Measurements from ENCODE around the gene SLC2A9.

The SLC2A9 gene

GRCh38 chr4:9962611-9963314, 58.5 kb downstream of the SLC2A9 start:
- DNase-seq (ENCODE audit: low spot score) = no peak

- no peak for DNase-seq (ENCODE audit: low spot score)
Measured at GRCh38 chr4:9954468-9954867, 66.8 kb downstream of the SLC2A9 start.

GRCh38 chr4:9953089-9953488, 68.2 kb downstream of the SLC2A9 start:
- DNase-seq (ENCODE audit: low spot score) = no peak

GRCh38 chr4:9952415-9952950, 68.8 kb downstream of the SLC2A9 start:
- no peak for DNase-seq (ENCODE audit: low spot score)

- DNase-seq (ENCODE audit: low spot score) = no peak
Measured at GRCh38 chr4:9949573-9949972, 71.7 kb downstream of the SLC2A9 start.

GRCh38 chr4:9947168-9948062, 73.9 kb downstream of the SLC2A9 start:
- no peak for DNase-seq (ENCODE audit: low spot score)

- DNase-seq (ENCODE audit: low spot score) = no peak
Measured at GRCh38 chr4:9946170-9946569, 75.1 kb downstream of the SLC2A9 start.

DNA sequence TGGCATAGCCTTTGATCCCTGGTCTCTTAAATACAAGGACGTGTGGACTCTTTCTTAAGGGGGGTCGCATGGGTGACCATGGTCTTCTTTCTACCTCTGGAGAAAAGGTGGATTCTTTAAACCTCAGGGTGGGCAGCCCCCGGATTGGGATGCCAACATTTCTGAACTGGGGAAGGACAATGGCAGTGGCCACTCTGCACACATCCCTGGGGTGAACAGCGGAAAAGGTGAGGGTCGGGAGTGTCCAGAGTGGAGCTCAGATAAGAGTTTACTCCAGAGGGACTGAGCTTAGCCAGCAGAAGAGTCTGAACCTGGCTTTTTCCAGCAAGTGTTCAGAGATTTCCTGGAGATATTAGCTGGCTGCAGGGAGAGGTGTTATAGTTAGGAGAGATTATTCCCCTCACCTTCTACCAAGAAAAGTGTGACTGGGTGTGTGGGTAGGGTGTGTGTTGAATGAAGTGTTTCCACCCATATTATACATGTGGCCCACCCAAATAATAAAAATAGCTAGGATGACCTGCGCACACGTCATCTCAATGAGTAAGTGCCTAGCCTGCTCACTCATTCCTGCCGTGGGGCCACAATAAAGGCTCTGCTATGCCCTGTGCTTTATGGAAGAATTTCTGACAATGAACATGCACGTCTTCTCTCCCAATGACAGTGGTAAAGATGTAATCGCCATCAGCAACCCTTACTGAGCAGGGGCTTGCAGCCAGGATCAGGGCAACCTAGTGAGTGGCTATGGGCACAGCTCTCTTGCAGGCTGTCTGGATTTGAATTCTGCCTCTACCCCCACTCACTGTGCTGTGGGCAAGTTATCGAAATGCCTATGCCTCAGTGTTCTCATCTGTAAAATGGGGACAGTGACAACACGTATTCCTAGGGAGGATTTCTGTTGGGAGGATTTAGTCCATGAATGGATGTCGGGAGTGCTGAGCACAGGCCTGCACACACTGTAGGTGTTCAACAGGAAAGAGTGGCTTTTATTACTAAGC, 76.6 kb downstream of the SLC2A9 start:
- DNase-seq (ENCODE audit: low spot score) = no peak

- no peak for DNase-seq (ENCODE audit: low spot score)
Measured at GRCh38 chr4:9943761-9944160, 77.5 kb downstream of the SLC2A9 start.

GRCh38 chr4:9942921-9943600, 78.2 kb downstream of the SLC2A9 start:
- no peak for DNase-seq (ENCODE audit: low spot score)

GRCh38 chr4:9942139-9942538, 79.2 kb downstream of the SLC2A9 start:
- no peak for DNase-seq (ENCODE audit: low spot score)

DNA sequence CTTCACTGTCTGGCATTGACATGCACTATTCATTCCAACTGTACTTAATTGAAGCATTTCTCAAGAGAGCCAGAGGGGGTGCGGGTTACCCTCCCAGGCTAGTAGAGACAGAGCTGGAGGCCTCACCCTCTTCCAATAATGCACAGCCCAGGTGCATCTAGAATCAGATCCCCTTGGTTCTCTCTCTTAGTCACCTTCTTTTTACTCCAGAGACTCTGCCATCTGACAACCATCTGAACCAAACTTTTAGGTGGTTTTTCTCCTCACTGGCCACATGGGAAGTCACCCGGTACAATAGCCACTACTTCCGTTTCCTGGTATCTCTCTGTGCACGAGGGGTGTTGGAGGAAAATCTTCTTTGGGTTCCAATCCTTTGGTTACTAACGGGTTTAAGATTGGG, 81.3 kb downstream of the SLC2A9 start:
- no peak for DNase-seq (ENCODE audit: low spot score)

- no peak for DNase-seq (ENCODE audit: low spot score)
Measured at GRCh38 chr4:9938933-9939332, 82.4 kb downstream of the SLC2A9 start.

DNA sequence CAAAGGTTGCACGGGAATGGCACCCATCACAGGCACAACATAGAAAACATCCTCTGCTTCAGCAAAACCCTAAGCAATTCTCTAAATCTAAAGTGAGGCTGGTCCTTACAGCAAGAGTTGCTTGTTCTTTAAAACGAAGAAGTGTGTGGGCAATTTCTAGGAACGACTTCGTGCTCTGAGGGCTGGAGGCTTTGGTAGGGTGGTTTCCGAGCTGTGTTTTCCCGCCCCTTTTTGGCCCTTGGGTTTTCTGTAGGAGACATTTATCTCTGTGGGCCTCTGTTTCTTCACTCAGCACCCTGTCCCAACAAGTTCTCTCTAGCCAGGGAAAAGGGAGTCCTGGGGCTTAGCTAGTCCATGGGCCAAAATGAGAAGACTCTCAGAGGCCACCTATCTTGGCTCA, 84.2 kb downstream of the SLC2A9 start:
- no peak for DNase-seq (ENCODE audit: low spot score)

DNA sequence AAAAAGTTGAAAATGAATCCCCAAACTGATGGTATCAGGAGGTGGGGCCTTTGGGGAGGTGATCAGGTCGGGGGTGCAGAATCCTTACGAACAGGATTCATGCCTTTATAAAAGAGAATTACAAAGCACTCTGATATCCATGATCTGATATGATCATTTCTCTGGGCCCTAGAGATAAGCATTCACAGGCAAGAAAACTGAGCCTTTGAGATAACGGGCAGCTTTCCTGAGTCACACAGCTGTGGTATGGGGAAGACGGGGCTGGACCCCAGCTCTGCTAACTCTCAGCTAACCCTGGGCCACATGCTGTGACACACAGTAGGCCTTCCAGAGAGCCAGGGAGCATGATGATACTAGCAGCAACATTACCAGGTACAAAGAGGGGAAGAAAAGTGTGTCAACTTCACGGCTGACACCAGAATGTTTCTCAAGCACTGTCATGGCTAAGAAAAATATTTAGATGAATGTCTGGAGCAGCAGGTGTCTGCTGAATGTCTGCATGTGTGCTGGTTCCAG, 85.1 kb downstream of the SLC2A9 start:
- no peak for DNase-seq (ENCODE audit: low spot score)

- DNase-seq (ENCODE audit: low spot score) = no peak
Measured at GRCh38 chr4:9933956-9934355, 87.3 kb downstream of the SLC2A9 start.

GRCh38 chr4:9933184-9933583, 88.1 kb downstream of the SLC2A9 start:
- no peak for DNase-seq (ENCODE audit: low spot score)

DNA sequence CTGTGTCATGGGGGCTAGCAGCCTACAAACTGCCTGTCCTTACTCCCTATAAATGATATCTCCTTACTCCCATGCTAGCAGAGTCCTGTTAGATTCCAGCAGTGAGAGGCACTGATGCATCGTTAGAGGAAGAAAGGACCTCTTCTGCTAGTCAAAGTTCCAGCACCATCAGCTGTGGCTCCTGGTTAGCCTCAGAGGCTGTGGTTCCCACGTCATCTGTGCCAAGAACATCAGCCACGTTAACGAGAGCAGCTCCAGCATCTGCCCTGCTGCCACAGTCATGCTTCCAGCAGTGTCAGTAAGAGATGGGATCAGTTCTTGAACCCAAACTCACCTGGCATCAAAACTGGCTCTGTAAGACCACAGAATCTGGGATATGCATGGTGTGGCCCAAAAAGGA, 88.5 kb downstream of the SLC2A9 start:
- no peak for DNase-seq (ENCODE audit: low spot score)

- DNase-seq (ENCODE audit: low spot score) = no peak
Measured at GRCh38 chr4:9931146-9931545, 90.2 kb downstream of the SLC2A9 start.

- DNase-seq (ENCODE audit: low spot score) = no peak
Measured at GRCh38 chr4:9929111-9929510, 92.2 kb downstream of the SLC2A9 start.

DNA sequence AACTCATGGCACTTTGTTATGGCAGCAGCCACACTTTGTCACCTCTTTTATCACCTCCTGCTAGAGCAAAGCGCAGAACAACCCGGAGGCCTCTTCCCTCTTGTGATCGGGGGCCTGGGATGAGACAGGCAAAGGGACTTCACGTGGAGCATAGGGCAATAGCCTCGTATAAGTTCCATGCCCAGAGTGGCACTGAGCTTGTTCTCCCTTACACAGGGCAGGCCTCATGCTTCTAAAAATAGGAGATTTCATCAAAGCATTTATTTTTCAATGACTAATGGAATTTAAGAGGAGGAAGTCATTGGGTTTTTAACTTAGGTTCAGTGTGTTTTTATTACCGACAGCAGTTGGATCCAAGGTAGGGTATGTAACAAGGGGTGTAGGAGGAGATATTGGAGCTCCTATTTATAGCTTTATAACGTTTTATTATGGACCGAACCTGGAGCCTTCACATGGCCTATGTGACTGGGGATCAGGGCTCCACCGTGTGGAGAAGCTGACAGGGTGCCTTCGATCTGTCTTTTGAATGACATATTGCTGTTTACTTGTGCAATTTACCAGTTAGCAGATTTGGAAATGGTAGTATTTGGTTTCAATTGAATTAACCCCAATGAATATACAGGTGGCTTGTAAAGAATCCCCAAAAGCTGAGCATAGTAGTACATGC, 93.8 kb downstream of the SLC2A9 start:
- DNase-seq (ENCODE audit: low spot score) = no peak
